HG02840 (cell line): ENCODE measurements around the gene POU2F3.

ENCODE experiments used
- ATAC-seq: cut with Tn5 transposase; IDR thresholded peaks from one replicate; pipeline ENCODE4 v1.9.1; 2021; ENCODE audit warnings: mild to moderate bottlenecking, moderate library complexity, moderate number of reproducible peaks; ENCODE audit not compliant: unreplicated experiment, low FRiP score

The POU2F3 gene

DNA sequence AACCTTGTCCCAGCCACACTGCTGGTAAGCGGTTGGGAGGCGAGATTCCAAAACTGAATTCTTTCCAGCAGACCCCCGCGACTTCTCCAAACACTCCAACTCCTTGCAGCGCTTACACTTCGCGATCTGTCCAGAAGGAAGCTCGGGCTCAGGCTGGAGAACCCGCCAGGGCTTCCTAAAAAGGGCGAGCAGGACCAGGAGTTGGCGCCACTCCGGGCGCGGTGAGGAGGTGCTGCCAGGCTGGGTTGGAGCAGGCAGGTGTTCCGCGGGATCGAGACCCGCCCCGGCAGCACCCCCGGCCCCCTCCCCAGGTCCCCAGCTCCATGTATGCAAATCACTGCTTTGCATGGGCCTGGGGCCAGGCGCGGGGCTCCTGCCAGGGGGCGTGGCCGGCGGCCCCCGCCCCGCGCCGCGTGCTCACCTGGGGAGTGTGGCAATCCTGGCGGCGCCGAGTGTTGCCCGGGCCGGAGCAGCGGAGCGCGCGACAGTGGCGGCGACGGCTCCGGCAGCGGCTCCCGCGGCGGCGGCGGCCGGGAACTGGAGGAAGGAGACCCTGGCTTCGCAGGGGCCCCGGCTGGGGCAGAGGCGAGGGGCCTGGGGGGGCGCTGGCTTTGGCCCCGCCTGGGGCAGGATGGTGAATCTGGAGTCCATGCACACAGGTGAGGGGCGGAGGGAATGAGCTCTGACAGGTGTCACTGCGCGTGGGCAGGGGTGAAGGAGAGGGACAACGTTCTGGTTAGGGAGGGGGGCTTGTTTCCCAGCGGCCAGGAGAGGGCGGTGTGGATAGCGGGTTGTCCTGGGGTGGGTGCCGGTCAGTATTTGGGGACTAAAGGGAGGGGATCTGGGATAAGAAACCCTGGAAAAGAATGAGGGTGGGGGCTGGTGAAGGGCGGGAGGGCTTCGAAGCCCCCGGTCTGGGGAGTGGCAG lies at the start of gene POU2F3:
TSS of gene POU2F3 (plus strand) at position 428 of the 928 bp plus-strand sequence. CDS start at position 632, 204 bp downstream.
- no peak for ATAC-seq

DNA sequence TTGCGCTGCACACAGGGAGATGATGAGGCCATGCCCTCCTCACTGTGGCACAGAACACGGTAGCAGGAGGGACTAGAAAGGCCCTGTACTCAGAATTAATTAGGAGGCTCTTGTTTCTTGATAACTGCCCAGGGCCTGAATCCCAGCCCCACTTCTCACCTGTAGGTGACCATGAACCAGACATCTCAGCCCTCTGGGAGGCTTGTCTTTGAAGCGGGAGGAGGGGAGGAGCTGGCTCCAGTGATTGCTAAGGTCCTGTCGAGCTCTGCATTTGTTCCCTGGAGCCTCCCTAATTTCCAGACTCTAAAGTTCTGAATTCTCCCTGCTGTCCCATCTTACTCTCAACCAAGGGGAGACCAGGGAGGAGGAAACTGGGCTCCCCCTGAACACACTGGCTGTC lies 48.9 kb upstream of the POU2F3 start:
- no peak for ATAC-seq

DNA sequence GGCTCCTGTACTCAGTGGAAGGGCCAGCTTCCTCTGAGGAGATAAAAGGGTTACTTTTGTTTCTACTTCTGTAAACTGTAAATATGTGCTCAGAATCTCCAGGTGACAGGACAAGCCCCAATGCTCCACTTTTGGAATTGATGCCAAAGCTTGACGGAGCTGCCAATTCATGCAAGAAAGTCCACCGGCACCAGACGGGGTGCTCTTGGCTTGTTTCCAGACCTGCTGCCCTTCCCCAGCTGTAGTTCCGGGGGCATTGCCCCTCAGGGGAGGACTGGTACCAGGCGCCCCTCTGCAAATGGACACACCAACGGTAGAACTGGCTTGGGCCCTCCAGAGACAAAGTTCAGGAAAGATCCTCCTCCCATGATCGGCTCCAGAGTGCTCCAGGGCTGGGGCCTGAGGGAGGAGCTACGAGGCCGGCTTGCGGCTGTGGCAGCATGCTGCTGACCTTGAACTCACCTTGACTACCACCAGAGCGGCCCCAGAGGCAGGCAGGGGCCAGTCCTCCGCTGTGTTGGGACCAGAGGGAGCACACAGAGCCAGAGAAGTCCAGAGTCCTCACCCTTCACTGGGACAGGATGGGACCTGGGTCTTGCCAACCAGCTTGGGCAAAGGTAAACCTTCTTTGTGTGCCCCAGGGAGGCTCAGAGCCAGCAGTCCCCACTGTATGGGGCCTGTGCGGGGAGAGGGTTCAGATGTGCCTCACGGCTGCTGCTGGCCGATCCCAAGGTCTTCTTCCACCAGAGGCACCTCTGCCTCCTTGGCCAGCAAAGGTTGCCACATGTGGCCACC lies 46.9 kb upstream of the POU2F3 start:
- no peak for ATAC-seq

- no peak for ATAC-seq
These were observed 45.8 kb upstream of the POU2F3 start for GRCh38 chr11:120194166-120194565.

DNA sequence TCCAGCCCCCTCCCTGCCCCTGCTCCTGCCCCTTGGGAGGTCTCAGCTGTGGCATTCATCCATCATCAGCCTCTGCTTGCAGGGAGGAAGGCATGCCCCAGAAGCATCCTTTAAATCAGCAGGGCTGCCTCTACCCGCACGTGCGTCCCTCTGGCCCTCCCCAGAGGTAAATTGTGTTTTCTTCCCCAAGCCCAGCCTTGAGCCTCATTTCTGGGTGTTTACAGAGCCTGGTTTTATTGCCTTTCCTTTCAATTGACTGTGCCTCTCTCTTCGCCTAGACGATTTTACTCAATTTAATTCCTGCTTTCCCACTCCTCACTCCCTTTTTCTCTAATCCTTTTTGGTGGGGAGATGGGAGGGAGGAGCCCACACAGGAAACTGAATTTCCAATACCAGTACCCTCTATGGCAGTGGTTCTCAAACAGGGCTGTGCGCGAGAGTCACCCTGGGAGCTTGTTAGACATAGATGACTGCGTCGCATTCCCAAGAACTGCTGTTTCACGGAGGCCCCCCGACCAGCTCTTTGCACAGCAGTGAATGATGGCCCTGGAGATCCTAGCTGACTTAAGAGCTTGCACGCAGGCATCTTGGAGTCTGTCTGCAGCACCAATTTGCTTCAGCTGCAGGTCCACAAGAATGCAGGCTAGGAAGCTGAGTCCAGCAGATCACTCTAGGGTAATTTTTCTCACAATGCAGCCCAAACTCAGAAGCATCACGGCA lies 44.2 kb upstream of the POU2F3 start:
- ATAC-seq = no peak

DNA sequence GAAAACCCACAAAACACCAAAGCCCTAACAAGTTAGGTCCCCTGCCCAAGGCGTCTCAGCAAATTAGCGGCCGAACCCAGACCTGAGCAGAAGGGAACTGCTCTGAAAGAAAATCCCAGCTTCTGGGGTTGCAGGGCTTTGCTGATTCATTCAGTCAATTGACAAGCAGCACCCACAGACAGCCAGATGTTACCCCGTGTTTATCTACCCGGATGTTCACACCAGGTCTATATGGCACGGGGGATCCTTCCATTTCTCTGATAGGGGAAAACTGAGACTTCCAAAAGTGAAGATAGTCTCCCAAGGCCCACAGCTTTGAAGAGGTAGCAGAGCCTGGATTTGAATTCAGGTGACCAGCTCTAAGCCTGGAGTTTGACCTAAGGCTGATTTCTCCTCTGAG lies 43.1 kb upstream of the POU2F3 start:
- no peak for ATAC-seq

GRCh38 chr11:120197251-120197891 lies 42.6 kb upstream of the POU2F3 start:
- ATAC-seq = no peak

GRCh38 chr11:120197977-120198376 lies 42.0 kb upstream of the POU2F3 start:
- no peak for ATAC-seq

DNA sequence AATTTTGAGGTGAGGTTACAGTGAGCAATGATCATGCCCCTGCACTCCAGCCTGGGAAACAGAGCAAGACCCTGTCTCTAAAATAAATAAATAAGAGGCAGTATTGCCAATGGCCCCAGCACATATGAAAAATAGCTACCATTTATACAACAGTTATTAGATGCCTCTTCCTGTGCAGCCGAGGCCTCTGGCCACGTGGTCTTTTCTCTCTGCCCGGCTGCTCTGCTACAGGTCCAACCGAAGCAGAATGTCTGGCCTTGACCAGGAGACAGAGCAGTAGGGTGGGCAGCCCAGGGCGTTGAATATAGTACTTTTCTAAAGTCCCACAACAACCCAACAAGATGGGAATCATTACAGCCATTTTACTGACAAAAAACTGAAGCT lies 41.5 kb upstream of the POU2F3 start:
- ATAC-seq = no peak

DNA sequence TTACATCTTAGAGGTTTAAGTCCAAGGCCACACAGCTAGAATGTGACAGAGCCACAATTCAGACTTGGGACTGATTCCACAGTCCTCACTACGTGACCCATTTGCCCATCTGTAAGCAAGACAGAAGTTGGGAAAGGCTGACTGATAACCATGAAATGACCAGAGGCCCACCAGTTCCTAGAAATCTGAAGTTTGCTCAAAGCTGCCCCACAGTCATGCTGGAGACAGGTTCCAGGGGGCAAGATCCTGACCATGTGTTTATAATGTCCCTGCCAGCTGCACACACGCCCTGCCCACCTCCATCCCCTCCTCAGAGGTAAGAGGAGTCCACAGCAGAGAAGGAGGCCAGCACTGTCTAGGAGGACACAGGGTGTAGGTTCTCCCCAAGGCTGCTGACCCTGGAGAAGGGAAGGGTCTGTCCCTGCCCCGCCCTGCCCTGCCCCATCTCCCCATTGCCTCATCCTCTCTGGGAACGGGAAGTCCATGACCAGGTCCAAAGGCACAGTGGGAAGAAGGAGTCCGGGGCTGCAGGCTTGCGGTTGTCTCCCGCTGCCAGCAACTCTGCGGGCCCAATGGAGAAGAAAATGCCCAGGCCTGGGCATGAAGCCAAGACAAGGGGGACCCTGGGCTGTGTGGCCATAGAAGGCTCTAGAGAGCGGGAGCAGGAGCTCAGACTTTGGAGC lies 41.0 kb upstream of the POU2F3 start:
- no peak for ATAC-seq

DNA sequence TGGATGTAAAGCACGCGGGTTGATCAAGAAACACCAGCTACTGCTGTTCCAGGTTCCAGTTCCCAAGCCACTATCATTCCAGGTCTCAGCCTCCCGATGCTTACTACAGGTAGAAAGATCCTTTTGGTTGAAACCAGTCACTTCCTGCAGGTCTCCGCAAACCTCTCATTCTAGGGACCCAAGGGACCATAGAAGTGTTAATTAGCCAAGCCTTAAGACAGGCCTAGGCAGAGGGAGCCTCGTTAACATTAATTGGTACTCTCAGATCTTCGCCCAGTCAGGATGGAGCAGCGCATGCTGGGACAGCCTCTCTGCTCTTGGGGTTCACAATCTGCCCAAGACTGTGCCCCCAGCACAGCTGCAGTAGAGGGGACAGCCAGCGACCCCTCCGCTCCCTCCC lies 40.3 kb upstream of the POU2F3 start:
- ATAC-seq = no peak

DNA sequence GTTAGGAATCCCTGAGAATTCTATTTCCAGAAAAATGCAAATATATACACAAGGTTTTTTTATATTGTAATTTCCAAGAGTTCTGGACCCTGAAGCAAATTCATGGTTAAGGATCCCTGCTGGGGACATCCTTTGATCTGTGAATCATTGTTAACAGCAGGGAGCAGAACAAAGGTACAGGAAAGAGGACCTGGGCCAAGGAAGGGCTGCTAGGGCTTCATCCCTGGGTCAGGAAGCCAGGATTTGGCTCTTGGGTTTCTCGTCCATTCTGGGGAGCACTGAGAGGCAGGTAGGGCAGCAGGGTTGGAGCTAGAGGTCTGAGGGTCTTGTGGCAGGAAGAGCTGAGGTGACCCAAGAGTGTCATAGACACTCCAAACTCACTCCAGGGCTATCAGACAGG lies 39.3 kb upstream of the POU2F3 start:
- ATAC-seq = no peak

GRCh38 chr11:120201653-120202052 lies 38.3 kb upstream of the POU2F3 start:
- no peak for ATAC-seq

DNA sequence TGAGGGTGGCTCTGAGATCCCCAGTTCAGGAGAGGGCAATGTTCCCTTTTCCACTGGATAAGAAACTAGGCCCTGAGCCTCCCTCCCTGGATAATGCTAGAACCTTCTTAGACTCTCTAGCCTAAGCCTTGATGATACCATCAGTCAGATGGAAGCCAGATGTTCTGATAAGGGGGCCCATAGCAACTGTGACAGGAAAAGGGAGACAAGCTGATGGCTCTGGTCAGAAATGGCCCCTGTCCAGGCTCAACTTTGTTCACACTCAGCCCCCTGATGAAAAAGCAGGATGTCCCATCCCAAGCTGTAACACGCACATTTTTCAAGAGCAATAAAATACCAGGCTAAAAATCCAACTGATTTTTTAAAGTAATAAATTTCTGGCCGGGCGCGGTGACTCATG lies 36.3 kb upstream of the POU2F3 start:
- ATAC-seq = no peak

GRCh38 chr11:120205596-120206161 lies 34.3 kb upstream of the POU2F3 start:
- no peak for ATAC-seq

DNA sequence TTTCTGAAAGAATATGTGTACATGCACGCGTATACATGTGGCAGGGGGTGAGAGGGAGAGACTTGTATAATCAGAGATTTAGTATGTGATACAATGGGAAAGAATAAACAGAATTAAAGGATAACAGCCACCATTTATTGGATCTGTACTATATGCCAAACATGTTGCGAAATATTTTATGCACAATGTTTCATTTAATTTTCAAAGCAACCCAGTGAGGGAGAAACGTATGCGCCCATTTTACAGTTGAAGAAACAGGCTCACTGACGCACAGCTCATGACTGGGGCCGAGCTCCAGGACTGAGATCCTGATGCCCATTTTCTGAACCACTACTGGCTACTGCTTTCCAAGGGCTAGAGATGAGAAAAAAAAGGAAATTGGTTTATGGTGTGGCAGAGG lies 32.4 kb upstream of the POU2F3 start:
- ATAC-seq = no peak

- ATAC-seq = no peak
These were observed 31.9 kb upstream of the POU2F3 start for GRCh38 chr11:120208001-120208441.

- ATAC-seq = no peak
These were observed 31.2 kb upstream of the POU2F3 start for GRCh38 chr11:120208777-120209176.
